ENCODE results near the gene CDK18.

Gene CDK18

GRCh38 chr1:205515781-205516253 is 11.3 kb downstream of the CDK18 start:
- Histone ChIP-seq H3K79me2 (ENCODE audit: insufficient read depth, low read length) (no peaks in the 10 kb centered on the region), H3K36me3 (ENCODE audit: insufficient read depth, low read length) (no peaks in the 10 kb centered on the region), H3K9ac (ENCODE audit: low read depth, low read length) (no peak overlapping the region), H4K20me1 (ENCODE audit: insufficient read depth, low read length) (peaks cover 15% of the 10 kb centered on the region), H3K27me3 (ENCODE audit: insufficient read depth, low read length, poor library complexity) (no peaks in the 10 kb centered on the region), H2AFZ (ENCODE audit: low read depth, low read length) (no peak overlapping the region), H3K27ac (ENCODE audit: low read length) (no peak overlapping the region), H3K4me1 (ENCODE audit: insufficient read depth, low read length) (no peaks in the 10 kb centered on the region), H3K4me2 (ENCODE audit: insufficient read depth, low read length) (no peak overlapping the region), H3K9me3 (ENCODE audit: insufficient read depth, low read length, severe bottlenecking) (no peaks in the 10 kb centered on the region), H3K4me3 (ENCODE audit: low read depth in 1 of 2, low read length in 2 of 2) (no peak overlapping the region)
- TF ChIP-seq, protein P1, sequence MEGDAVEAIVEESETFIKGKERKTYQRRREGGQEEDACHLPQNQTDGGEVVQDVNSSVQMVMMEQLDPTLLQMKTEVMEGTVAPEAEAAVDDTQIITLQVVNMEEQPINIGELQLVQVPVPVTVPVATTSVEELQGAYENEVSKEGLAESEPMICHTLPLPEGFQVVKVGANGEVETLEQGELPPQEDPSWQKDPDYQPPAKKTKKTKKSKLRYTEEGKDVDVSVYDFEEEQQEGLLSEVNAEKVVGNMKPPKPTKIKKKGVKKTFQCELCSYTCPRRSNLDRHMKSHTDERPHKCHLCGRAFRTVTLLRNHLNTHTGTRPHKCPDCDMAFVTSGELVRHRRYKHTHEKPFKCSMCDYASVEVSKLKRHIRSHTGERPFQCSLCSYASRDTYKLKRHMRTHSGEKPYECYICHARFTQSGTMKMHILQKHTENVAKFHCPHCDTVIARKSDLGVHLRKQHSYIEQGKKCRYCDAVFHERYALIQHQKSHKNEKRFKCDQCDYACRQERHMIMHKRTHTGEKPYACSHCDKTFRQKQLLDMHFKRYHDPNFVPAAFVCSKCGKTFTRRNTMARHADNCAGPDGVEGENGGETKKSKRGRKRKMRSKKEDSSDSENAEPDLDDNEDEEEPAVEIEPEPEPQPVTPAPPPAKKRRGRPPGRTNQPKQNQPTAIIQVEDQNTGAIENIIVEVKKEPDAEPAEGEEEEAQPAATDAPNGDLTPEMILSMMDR (IDR thresholded peaks at IDR 0.05; ENCODE audit: borderline replicate concordance, extremely low read depth, low read length, poor library complexity, severe bottlenecking) = no peak
- no peak for TF ChIP-seq EZH2 (IDR thresholded peaks at IDR 0.05; ENCODE audit: borderline replicate concordance, low read depth, low read length, severe bottlenecking)
- DNase-seq = no peak
- ATAC-seq (ENCODE audit: insufficient read depth, low read depth) = no peak

GRCh38 chr1:205516362-205516761 is 11.9 kb downstream of the CDK18 start:
- TF ChIP-seq EZH2 (IDR thresholded peaks at IDR 0.05; ENCODE audit: borderline replicate concordance, low read depth, low read length, severe bottlenecking) = no peak
- TF ChIP-seq, protein P1 (IDR thresholded peaks at IDR 0.05; ENCODE audit: borderline replicate concordance, extremely low read depth, low read length, poor library complexity, severe bottlenecking) = no peak
- no peaks in the 10 kb centered on the region for H3K36me3 ChIP-seq (ENCODE audit: insufficient read depth, low read length)
- no peaks in the 10 kb centered on the region for H3K79me2 ChIP-seq (ENCODE audit: insufficient read depth, low read length)
- H3K4me1 ChIP-seq (ENCODE audit: insufficient read depth, low read length) = no peaks in the 10 kb centered on the region
- ATAC-seq (ENCODE audit: insufficient read depth, low read depth) = no peak
- H3K27ac ChIP-seq (ENCODE audit: low read length) = no peak overlapping the region
- H3K4me3 ChIP-seq (ENCODE audit: low read depth in 1 of 2, low read length in 2 of 2) = no peak overlapping the region
- H2AFZ ChIP-seq (ENCODE audit: low read depth, low read length) = no peak overlapping the region
- no peak overlapping the region for H3K4me2 ChIP-seq (ENCODE audit: insufficient read depth, low read length)
- no peaks in the 10 kb centered on the region for H3K9me3 ChIP-seq (ENCODE audit: insufficient read depth, low read length, severe bottlenecking)
- no peaks in the 10 kb centered on the region for H3K27me3 ChIP-seq (ENCODE audit: insufficient read depth, low read length, poor library complexity)
- H3K9ac ChIP-seq (ENCODE audit: low read depth, low read length) = no peak overlapping the region
- DNase-seq = no peak
- peaks cover 15% of the 10 kb centered on the region for H4K20me1 ChIP-seq (ENCODE audit: insufficient read depth, low read length)

- ATAC-seq (ENCODE audit: insufficient read depth, low read depth) (no peak), DNase-seq (no peak)
- H3K9ac ChIP-seq (ENCODE audit: low read depth, low read length) = no peak overlapping the region
- no peaks in the 10 kb centered on the region for H3K36me3 ChIP-seq (ENCODE audit: insufficient read depth, low read length)
- no peak overlapping the region for H3K4me2 ChIP-seq (ENCODE audit: insufficient read depth, low read length)
- H3K9me3 ChIP-seq (ENCODE audit: insufficient read depth, low read length, severe bottlenecking) = no peaks in the 10 kb centered on the region
- H3K79me2 ChIP-seq (ENCODE audit: insufficient read depth, low read length) = no peaks in the 10 kb centered on the region
- TF ChIP-seq, protein P1 (IDR thresholded peaks at IDR 0.05; ENCODE audit: borderline replicate concordance, extremely low read depth, low read length, poor library complexity, severe bottlenecking) = no peak
- no peak for TF ChIP-seq EZH2 (IDR thresholded peaks at IDR 0.05; ENCODE audit: borderline replicate concordance, low read depth, low read length, severe bottlenecking)
- no peaks in the 10 kb centered on the region for H3K27me3 ChIP-seq (ENCODE audit: insufficient read depth, low read length, poor library complexity)
- H4K20me1 ChIP-seq (ENCODE audit: insufficient read depth, low read length) = peaks cover 15% of the 10 kb centered on the region
- no peak overlapping the region for H3K4me3 ChIP-seq (ENCODE audit: low read depth in 1 of 2, low read length in 2 of 2)
- H3K27ac ChIP-seq (ENCODE audit: low read length) = no peak overlapping the region
- H3K4me1 ChIP-seq (ENCODE audit: insufficient read depth, low read length) = no peaks in the 10 kb centered on the region
- H2AFZ ChIP-seq (ENCODE audit: low read depth, low read length) = no peak overlapping the region
These were observed 12.8 kb downstream of the CDK18 start for GRCh38 chr1:205517288-205517687.

GRCh38 chr1:205517763-205518162 is 13.3 kb downstream of the CDK18 start:
- TF ChIP-seq, protein P1 (IDR thresholded peaks at IDR 0.05; ENCODE audit: borderline replicate concordance, extremely low read depth, low read length, poor library complexity, severe bottlenecking) = no peak
- no peak for TF ChIP-seq EZH2 (IDR thresholded peaks at IDR 0.05; ENCODE audit: borderline replicate concordance, low read depth, low read length, severe bottlenecking)
- no peaks in the 10 kb centered on the region for H3K4me1 ChIP-seq (ENCODE audit: insufficient read depth, low read length)

More at GRCh38 chr1:205517763-205518162, 13.3 kb downstream of the CDK18 start:
- Histone ChIP-seq H3K36me3 (ENCODE audit: insufficient read depth, low read length) (no peaks in the 10 kb centered on the region), H4K20me1 (ENCODE audit: insufficient read depth, low read length) (peaks cover 15% of the 10 kb centered on the region), H3K4me2 (ENCODE audit: insufficient read depth, low read length) (no peak overlapping the region), H3K4me3 (ENCODE audit: low read depth in 1 of 2, low read length in 2 of 2) (no peak overlapping the region), H3K27me3 (ENCODE audit: insufficient read depth, low read length, poor library complexity) (no peaks in the 10 kb centered on the region), H2AFZ (ENCODE audit: low read depth, low read length) (no peak overlapping the region), H3K27ac (ENCODE audit: low read length) (no peak overlapping the region), H3K9me3 (ENCODE audit: insufficient read depth, low read length, severe bottlenecking) (no peaks in the 10 kb centered on the region), H3K79me2 (ENCODE audit: insufficient read depth, low read length) (no peaks in the 10 kb centered on the region), H3K9ac (ENCODE audit: low read depth, low read length) (no peak overlapping the region)
- ATAC-seq (ENCODE audit: insufficient read depth, low read depth) (no peak), DNase-seq (no peak)

Data from DND-41 (cell line).